ENCODE measurements around the gene TJP2.

- peak in 3 of 6 experiments; percentile 7 to 25 (median 20) for TF ChIP-seq CTCF (IDR thresholded peaks at IDR 0.05)
- no peak for TF ChIP-seq POLR2A (IDR thresholded peaks at IDR 0.05)
These were observed 24.7 kb upstream of the TJP2 start for GRCh38 chr9:69149321-69149807.
